Endothelial cell (in vitro differentiated cells): ENCODE data around the gene ADIG. TPM values are rescaled to one million over a fixed set of nuclear protein-coding genes. Genes with fewer than 3 reads are reported as not detected.

Source experiments
- DNase-seq: peaks from one replicate; pipeline ENCODE4 v3.0.0; 2021; ENCODE audit warnings: low spot score
- H3K27ac Mint-ChIP-seq: one replicate; pipeline ENCODE4 v1.8.0; 2021; ENCODE audit warnings: mixed read lengths, inconsistent platforms; ENCODE audit not compliant: unreplicated experiment
- H3K27me3 Mint-ChIP-seq: one replicate; pipeline ENCODE4 v1.8.0; 2021; ENCODE audit warnings: mild to moderate bottlenecking, moderate library complexity, mixed read lengths, inconsistent platforms; ENCODE audit not compliant: unreplicated experiment
- H3K36me3 Mint-ChIP-seq: one replicate; pipeline ENCODE4 v1.8.0; 2021; ENCODE audit warnings: mild to moderate bottlenecking, low read depth, mixed read lengths, inconsistent platforms; ENCODE audit not compliant: unreplicated experiment
- H3K4me1 Mint-ChIP-seq: one replicate; pipeline ENCODE4 v1.8.0; 2021; ENCODE audit warnings: mild to moderate bottlenecking, mixed read lengths, inconsistent platforms; ENCODE audit not compliant: unreplicated experiment
- H3K4me3 Mint-ChIP-seq: one replicate; pipeline ENCODE4 v1.8.0; 2021; ENCODE audit warnings: mild to moderate bottlenecking, mixed read lengths, inconsistent platforms; ENCODE audit not compliant: unreplicated experiment
- H3K9me3 Mint-ChIP-seq: one replicate; pipeline ENCODE4 v1.8.0; 2021; ENCODE audit warnings: mixed read lengths, inconsistent platforms; ENCODE audit not compliant: unreplicated experiment
- CTCF ChIP-seq: fragments of 200-600 bp; sonication (generic); IDR thresholded peaks from one replicate; pipeline ENCODE4 v1.5.0; 2021; ENCODE audit warnings: antibody characterized with exemption; ENCODE audit not compliant: unreplicated experiment
- total RNA-seq: library from RNA; stranded (reverse); fragmentation: NEBNext Ultra II Directional; extraction: Animal tissue kit (Norgen Biotek cat#: 25700); gene quantifications from one replicate; pipeline ENCODE4 v1.2.1, GENCODE V29; 2021; ENCODE audit not compliant: unreplicated experiment

ADIG gene
- total RNA-seq, 1 donor from 2014 or later = not detected

GRCh38 chr20:38569747-38570525, 11.1 kb upstream of the ADIG start:
- no peaks in the 10 kb centered on the region for H3K9me3 Mint-ChIP-seq
- H3K27me3 Mint-ChIP-seq = no peaks in the 10 kb centered on the region
- H3K4me3 Mint-ChIP-seq = no peak overlapping the region
- no peak for DNase-seq
- no peaks in the 10 kb centered on the region for H3K4me1 Mint-ChIP-seq
- H3K27ac Mint-ChIP-seq = no peak overlapping the region
- TF ChIP-seq CTCF = no peak
- peaks cover 4% of the 10 kb centered on the region for H3K36me3 Mint-ChIP-seq

DNA sequence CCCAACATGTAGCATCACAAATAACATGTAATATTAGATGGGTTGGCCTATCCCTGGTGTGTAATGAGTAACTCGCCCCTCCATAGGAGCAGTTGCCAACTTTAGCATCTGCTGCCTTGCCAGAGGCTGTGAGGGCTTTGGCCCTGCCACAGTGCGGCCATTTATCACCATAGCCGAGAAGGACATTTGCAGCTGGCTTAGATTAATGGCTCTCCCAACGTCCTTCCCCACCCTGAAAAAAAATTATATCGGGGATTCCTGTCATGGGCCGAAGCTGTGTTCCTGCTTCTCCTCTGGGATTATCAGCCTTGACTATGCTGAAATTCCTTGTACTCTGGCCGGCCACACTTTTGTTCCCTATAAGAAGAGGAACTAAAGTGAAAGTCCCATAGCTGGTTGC, 7.6 kb upstream of the ADIG start:
- Mint-ChIP-seq H3K27me3 (no peaks in the 10 kb centered on the region), H3K36me3 (peaks cover 4% of the 10 kb centered on the region), H3K4me1 (no peaks in the 10 kb centered on the region), H3K27ac (no peak overlapping the region), H3K4me3 (no peak overlapping the region), H3K9me3 (no peaks in the 10 kb centered on the region)
- DNase-seq = no peak
- TF ChIP-seq CTCF = no peak

- Mint-ChIP-seq H3K9me3 (no peaks in the 10 kb centered on the region), H3K4me1 (peaks cover 10% of the 10 kb centered on the region), H3K36me3 (no peaks in the 10 kb centered on the region), H3K27ac (no peak overlapping the region), H3K27me3 (peaks cover 1% of the 10 kb centered on the region), H3K4me3 (no peak overlapping the region)
- TF ChIP-seq CTCF = no peak
- DNase-seq = no peak
Measured at GRCh38 chr20:38579219-38579910, 1.6 kb upstream of the ADIG start.

GRCh38 chr20:38579921-38580320, 1.1 kb upstream of the ADIG start:
- no peak overlapping the region for H3K4me3 Mint-ChIP-seq
- H3K36me3 Mint-ChIP-seq = no peaks in the 10 kb centered on the region
- peaks cover 1% of the 10 kb centered on the region for H3K27me3 Mint-ChIP-seq
- no peak for TF ChIP-seq CTCF
- no peaks in the 10 kb centered on the region for H3K9me3 Mint-ChIP-seq
- H3K4me1 Mint-ChIP-seq = peaks cover 10% of the 10 kb centered on the region
- no peak overlapping the region for H3K27ac Mint-ChIP-seq
- no peak for DNase-seq

DNA sequence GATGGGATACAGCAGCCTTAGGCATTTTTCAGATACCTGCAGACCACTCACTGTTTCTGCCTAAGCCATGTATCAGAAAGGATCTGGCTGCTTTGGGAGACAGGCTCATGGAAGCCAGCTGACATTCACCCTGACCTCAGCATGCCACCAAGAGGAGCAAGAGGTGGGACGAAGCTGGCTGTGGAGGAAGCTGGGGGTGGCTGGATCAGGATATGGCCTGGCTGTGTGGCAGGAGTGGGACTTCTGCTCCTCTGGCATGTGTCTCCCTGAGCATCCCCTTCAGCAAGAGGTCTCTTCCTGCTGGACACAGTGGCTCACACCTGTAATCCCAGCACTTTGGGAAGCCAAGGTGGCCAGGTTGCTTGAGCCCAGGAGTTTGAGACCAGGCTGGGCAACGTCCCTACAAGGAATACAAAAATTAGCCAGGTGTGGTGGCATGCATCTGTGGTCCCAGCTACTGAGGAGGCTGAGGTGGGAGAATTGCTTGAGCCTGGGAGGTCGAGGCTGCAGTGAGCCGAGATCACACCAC, 897 bp downstream of the ADIG start:
- Mint-ChIP-seq H3K9me3 (no peaks in the 10 kb centered on the region), H3K27me3 (peaks cover 1% of the 10 kb centered on the region), H3K27ac (no peak overlapping the region), H3K4me3 (no peak overlapping the region), H3K36me3 (no peaks in the 10 kb centered on the region), H3K4me1 (peaks cover 10% of the 10 kb centered on the region)
- DNase-seq = no peak
- no peak for TF ChIP-seq CTCF
